ENCODE results near the gene TLCD3B.
"Not testable (repeated sequence)": the region's sequence is repeated elsewhere in the genome, so short reads cannot be mapped to it uniquely, and the experiment has no call there.

The TLCD3B gene

DNA sequence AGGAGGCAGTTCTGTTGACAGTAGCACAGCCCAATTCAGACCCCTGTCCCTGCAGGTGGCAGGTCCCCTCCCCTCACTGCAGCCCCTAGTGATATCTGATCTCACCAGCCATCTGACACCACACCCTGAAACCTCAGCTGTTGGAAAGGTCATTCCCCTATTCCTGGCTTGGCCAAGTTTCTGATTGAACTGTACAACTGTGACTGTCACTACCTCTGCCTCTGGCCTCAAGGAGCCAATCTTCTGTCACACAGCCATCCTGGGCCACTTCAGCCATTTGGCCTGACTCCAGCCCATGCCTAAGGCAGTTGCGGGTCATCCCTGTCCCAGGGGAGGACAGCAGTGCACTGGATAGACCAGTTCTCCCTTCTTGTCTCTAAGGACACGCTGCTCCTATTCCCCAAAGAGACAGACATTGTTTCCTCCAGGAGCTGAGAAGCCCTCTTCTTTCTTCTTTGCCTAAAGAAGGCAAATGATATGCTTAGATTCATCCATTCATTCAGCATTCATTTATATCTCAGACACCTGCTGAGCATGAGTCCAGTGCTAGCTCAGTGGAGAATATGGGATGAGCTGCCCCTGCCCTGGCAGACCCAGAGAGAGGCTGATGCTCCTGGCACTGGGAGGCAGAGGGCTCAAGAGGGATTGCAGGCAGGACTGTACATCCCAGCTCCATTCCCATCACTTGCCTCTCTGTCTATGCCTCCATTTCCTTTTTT is 29.9 kb upstream of the TLCD3B start:
- DNase-seq (ENCODE audit: low read depth in 2 of 2): no peak

- no peak for DNase-seq (ENCODE audit: low read depth in 2 of 2)
These were observed 29.3 kb upstream of the TLCD3B start for GRCh38 chr16:30060346-30060745.

DNA sequence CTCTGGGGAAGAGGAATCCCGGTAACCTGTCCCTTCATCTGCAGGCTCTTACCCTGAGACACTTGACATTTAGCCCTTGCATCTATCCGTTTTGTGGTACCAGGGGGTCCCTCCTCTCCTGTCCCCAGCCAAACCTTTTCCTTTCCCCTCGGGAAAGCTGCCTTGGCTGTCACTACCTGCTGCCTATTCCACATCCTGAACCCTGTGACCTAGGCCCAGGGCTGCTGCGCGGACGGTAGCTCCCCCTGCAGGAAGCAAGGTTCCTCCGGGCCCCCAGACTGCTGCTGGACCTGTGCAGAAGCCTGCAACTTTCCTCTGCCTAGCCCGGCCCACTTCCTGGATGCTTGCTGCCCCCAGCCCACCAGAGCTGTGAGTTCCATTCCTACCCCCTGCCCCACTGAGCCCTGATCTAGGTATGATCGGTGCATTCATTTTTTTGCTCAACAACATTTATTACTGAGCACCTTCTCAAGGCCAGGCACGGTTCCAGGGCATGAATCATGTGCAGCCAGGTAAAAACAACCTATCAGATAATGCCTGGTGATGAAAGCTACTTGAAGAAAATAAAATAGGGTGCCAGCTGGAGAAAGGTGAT is 24.0 kb upstream of the TLCD3B start:
- DNase-seq (ENCODE audit: low read depth in 2 of 2): peak in 1 of 2 donors; percentile 55

GRCh38 chr16:30054451-30054850 is 23.4 kb upstream of the TLCD3B start:
- no peak for DNase-seq (ENCODE audit: low read depth in 2 of 2)

DNA sequence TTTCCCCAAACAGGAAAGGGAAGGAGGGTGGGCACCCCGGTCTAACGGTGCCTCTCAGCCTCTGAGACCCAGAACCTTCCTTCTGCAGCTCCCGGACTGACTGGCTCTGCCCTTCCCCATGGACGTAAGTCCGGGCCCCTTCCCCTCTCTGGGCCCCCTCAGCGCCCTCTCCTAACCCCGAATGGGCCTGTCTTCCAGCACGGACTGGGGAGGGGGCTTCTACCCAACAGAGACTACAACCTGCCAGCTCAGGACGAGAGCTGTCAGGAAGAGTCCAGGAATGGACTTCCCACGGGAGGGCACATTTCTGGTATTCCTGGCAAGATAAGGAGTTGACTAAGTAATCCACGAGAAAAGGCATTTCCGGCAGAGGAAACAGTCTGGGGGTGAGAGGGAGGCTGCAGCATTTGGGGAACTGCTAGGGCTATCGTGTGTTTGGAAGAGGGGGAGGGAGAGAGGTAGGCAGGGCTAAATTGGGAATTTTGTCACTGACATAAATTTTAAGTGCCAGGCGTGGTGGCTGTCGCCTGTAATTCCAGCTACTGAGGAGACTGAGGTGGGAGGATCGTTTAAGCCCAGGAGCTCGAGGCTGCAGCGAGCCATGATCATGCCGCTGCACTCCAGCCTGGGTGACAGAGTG is 22.4 kb upstream of the TLCD3B start:
- DNase-seq (ENCODE audit: low read depth in 2 of 2): no peak

DNA sequence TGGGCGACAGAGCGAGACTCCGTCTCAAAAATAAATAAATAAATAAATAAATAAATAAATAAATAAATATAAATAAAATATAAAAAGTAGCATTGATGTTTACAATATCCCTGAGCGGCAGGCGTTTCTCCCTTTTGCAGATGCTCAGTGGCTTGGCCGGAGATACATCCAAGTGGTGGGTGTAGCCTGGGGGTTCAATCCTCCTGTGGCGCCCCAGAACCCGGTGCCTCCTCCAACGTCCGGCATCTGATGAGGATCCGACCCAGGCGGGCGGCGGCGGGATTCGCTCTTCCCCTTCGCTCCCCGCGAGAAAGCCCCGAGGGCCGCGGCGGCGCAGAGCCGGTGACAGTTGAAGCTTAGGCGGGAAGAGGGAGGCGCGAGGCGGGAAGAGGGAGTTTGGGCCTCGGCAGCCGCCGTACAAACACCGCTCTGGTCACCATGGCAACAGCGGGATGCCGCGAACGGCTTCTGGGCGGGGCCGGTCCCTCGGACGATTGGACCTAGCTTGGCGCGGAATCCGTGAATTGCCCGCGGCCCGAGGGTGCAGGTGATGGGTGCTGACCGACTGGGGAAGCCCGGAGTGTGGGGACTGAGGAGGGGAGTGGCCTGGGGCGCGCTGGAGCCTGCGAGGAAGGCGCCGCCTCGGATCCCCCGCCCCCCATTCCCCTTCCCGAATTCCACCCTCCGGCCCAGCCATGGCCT is 21.8 kb upstream of the TLCD3B start:
- DNase-seq (ENCODE audit: low read depth in 2 of 2): peak; percentile 91 to 94

DNA sequence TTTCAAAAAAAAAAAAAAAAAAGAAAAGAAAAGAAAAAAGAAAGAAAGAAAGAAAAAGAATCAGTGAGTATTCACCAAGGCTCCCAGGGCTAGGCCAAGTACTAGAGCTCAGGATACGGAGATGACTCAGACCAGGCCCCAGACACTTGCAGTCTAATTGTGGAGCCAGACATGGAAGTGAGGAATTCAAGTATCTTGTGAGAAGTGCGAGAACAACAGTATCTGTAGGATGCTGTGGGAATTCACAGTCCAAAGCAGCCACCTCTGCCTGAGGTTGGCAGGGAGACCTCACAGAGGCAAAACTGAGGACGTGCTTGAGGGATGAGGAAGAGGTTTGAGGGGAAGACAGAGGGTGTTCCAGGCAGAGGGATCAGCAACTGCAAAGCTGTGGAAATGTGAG is 20.4 kb upstream of the TLCD3B start:
- no peak for DNase-seq (ENCODE audit: low read depth in 2 of 2)

DNA sequence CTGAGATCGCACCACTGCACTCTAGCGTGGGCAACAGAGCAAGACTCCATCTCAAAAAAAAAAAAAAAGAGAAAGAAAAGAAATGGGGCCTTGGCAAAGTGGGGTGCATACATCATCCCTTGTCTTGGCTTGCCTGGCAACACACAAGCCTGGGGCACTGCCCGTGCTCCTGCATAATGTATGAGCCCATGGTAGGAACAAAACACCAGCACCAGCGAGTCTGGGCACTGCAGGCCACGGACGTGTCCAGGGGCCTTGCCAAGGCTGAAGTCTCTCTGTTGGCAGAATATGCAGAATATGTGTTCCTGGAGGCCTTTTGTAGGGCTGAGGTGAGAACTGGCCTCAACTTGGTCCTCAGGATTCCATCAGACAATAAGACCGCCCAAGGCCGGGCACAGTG is 18.8 kb upstream of the TLCD3B start:
- DNase-seq (ENCODE audit: low read depth in 2 of 2): no peak

- DNase-seq (ENCODE audit: low read depth in 2 of 2): no peak
These were observed 15.5 kb upstream of the TLCD3B start for GRCh38 chr16:30046588-30046987.

DNA sequence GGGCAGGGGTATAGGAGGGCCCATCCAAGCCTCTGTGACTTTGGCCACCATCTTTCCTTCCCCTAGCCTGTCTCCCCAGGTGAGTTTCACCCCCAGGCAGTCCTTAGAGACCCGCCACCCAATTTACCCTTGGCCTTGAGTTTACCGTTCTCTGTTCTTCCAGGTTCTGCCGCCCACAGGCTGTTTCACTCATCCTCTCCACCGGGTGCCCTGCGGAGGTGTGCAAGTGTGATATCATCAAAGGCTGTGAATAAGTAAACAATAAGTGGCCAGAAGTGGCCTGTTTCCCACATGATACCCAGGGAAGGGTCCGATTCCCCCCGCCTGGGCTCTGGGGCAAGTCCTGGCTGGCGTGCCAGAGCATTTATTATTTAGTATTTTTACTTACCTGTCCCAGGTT is 15.1 kb upstream of the TLCD3B start:
- DNase-seq (ENCODE audit: low read depth in 2 of 2): no peak

DNA sequence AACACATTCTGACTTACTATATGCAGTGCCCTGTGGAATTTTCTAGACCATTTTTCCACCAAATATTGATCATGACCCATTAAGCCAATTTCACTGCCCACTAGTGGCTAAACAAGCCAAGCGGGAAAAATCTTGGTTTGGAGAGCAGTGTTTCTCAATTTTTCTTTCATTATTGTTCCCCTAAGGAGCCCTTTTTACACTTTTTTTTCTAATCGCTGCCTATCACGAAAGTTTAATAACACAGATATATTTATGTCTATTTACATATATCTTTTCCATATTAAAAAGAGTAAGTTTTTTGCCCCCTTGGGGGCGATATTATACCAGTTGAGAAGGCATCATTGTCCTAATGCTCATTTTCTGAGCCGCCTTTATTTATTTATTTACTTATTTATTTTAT is 10.8 kb upstream of the TLCD3B start:
- DNase-seq (ENCODE audit: low read depth in 2 of 2): no peak

- DNase-seq (ENCODE audit: low read depth in 2 of 2): not testable (repeated sequence)
These were observed 9.6 kb upstream of the TLCD3B start for GRCh38 chr16:30040690-30041089.

GRCh38 chr16:30040221-30040620 is 9.2 kb upstream of the TLCD3B start:
- DNase-seq (ENCODE audit: low read depth in 2 of 2): no peak

DNA sequence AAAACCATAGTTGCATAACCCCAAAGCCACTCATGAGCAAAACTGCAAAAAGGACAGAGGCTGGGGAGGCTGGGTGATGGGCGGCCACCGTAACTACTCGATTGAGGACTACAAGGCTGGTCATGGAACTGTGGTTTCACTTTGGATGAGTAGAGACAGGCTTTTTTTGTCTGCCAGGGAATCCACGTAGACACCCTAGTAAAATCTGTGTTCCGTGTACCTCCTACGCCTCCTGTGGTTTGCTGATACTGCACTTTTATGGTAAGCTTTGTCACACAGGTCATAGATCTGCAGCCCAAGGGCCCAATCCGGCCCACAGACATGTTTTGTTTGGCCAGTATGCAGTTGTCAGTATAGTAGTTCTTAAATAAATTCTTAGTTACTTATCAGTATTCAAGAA is 2.2 kb upstream of the TLCD3B start:
- DNase-seq (ENCODE audit: low read depth in 2 of 2): peak in 1 of 2 donors; percentile 37

- DNase-seq (ENCODE audit: low read depth in 2 of 2): peak; percentile 52
These were observed 1.2 kb upstream of the TLCD3B start for GRCh38 chr16:30032083-30032819.

DNA sequence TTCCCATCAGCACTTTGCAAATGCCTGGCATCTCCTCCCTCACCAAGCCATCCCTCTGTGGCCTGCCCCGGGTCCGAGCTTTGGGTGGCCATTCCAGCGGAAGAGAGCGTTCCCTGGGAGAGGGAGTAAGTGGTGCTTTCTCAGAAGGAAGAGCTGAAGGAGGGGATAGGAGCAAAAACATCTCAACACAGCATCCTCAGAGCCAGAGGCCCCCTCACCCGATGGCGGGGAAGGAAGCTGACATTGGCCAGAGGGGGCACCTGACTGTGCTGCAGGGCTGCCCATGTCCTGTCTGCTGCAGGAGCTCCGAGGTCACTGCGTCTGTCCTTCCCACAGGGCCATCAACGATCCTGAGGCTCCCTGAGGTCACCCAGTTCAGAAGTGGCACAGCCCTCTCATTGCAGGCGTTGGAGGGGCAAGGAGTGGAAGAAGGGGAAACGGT is 427 bp upstream of the TLCD3B start:
- no peak for DNase-seq (ENCODE audit: low read depth in 2 of 2)

DNA sequence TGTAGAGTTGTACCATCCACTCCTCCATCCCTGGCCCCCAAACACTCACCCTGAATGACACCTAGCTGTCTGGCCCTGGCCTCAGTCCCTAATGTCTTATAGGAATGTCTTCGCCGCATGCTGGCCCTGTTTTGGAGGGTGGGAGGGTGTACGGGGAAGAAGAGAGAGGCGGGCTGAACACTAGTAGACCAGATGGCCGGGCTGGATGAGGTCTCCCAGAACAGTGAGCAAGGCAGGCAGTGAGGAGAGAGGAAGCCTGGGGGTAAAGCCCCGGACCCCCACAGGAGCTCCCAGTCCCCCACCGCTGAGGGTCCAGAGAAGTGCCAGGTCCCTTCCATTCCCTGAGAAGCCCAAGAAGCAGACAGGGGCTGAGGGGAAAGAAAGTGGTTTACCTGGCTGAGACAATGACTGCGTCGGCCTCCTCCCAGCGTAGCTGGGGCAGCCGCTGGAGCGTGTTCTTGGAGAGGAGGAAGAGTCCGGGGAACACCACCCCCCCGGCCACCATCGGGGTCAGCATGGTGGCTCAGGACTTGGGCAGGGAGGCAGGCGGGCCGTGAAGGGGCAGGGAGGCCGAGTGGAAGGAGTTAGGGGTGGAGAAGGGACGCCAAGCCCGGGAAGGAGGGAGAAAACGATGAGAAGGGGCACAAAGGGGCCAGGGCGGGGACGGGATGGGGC is 923 bp downstream of the TLCD3B start:
- DNase-seq (ENCODE audit: low read depth in 2 of 2): no peak

GRCh38 chr16:30028438-30029076 is 2.5 kb downstream of the TLCD3B start:
- DNase-seq (ENCODE audit: low read depth in 2 of 2): no peak

- no peak for DNase-seq (ENCODE audit: low read depth in 2 of 2)
These were observed 3.3 kb downstream of the TLCD3B start for GRCh38 chr16:30027588-30028437.

DNA sequence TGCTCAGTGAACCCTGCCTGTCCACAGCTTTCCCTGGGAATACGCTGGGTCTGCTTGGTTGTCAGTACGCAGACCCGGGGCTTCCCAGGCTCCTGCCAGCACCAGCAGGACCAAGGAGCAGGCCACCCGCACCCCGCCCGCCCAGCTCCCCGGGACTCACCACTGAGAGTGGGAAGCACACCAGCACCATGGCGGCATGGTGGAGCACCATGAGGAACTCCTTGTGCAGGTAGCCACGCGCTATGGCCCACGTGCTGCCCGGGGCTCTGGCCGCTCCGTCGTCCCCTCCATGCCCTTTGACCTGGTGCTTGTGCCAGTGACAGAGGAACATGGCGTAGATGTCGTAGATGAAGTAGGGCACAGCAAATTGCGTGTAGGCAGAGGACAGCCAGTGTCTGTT is 4.6 kb downstream of the TLCD3B start:
- DNase-seq (ENCODE audit: low read depth in 2 of 2): no peak

All from stimulated activated CD4-positive, alpha-beta T cell treated with anti-CD3 and anti-CD28 coated beads, Interleukin-4, amount 100 ng/mL, for 48 hours (primary cell).